Stimulated activated CD8-positive, alpha-beta memory T cell treated with anti-CD3 and anti-CD28 coated beads, Interleukin-12 subunit alpha, Interleukin-12 subunit beta, amount 100 ng/mL, for 24 hours (primary cell): ENCODE measurements around the gene GPR137B.

ENCODE experiments used
- DNase-seq: peaks from one replicate; pipeline ENCODE4 v3.0.0-alpha.2; 2020; ENCODE audit errors: extremely low read depth

Gene GPR137B

GRCh38 chr1:236142253-236143103 is at the start of gene GPR137B:
TSS of gene GPR137B (plus strand) at chr1:236142539. CDS start at chr1:236142623, 84 bp downstream.
- DNase-seq, result peak; percentile 36

GRCh38 chr1:236092899-236093298 is 49.4 kb upstream of the GPR137B start:
- no peak for DNase-seq

GRCh38 chr1:236095705-236096520 is 46.4 kb upstream of the GPR137B start:
- no peak for DNase-seq

- peak; percentile 61 for DNase-seq
These were observed 45.5 kb upstream of the GPR137B start for GRCh38 chr1:236096660-236097482.

GRCh38 chr1:236098267-236098666 is 44.1 kb upstream of the GPR137B start:
- no peak for DNase-seq

- no peak for DNase-seq
These were observed 42.9 kb upstream of the GPR137B start for GRCh38 chr1:236099355-236099974.

GRCh38 chr1:236100799-236101198 is 41.5 kb upstream of the GPR137B start:
- no peak for DNase-seq

- DNase-seq, result no peak
These were observed 40.8 kb upstream of the GPR137B start for GRCh38 chr1:236101233-236102200.

- no peak for DNase-seq
These were observed 39.7 kb upstream of the GPR137B start for GRCh38 chr1:236102611-236103010.

GRCh38 chr1:236103059-236103458 is 39.3 kb upstream of the GPR137B start:
- no peak for DNase-seq

- DNase-seq, result no peak
These were observed 38.6 kb upstream of the GPR137B start for GRCh38 chr1:236103646-236104218.

- DNase-seq, result no peak
These were observed 35.0 kb upstream of the GPR137B start for GRCh38 chr1:236107121-236107907.

- DNase-seq, result no peak
These were observed 34.2 kb upstream of the GPR137B start for GRCh38 chr1:236108027-236108648.

GRCh38 chr1:236110137-236110536 is 32.2 kb upstream of the GPR137B start:
- no peak for DNase-seq

GRCh38 chr1:236111527-236112331 is 30.6 kb upstream of the GPR137B start:
- DNase-seq, result no peak

GRCh38 chr1:236112332-236112627 is 30.1 kb upstream of the GPR137B start:
- DNase-seq, result no peak

- DNase-seq, result no peak
These were observed 28.9 kb upstream of the GPR137B start for GRCh38 chr1:236113324-236114032.
